SK-N-MC (cell line): Measurements from ENCODE around the gene AREL1.

Experiments used
- DNase-seq: peaks from one replicate; pipeline ENCODE4 v3.0.0-alpha.2; 2011; ENCODE audit warnings: low read depth, low spot score
- H3K27ac ChIP-seq: fragments of 200-600 bp; sonication (generic); 2 replicates; pipeline ENCODE4 v1.5.1; 2016; ENCODE audit warnings: mixed run types
- H3K36me3 ChIP-seq: fragments of 200-600 bp; sonication (generic); 2 replicates; pipeline ENCODE4 v1.6.1; 2017; ENCODE audit warnings: antibody characterized with exemption, low read length, mixed read lengths; ENCODE audit not compliant: insufficient read depth
- H3K4me3 ChIP-seq: fragments of 200-600 bp; sonication (generic); 2 replicates; pipeline ENCODE4 v1.5.1; 2016
- H3K9ac ChIP-seq: fragments of 200-600 bp; sonication (generic); 2 replicates; pipeline ENCODE4 v1.8.0; 2017; ENCODE audit warnings: mixed run types, mixed read lengths; ENCODE audit not compliant: insufficient read length
- H3K9me3 ChIP-seq: fragments of 200-600 bp; sonication (generic); 2 replicates; pipeline ENCODE4 v1.6.1; 2017; ENCODE audit warnings: low read depth, mild to moderate bottlenecking, antibody characterized with exemption, low read length, moderate library complexity, mixed read lengths
- EZH2 ChIP-seq: fragments of 200-600 bp; sonication (generic); IDR thresholded peaks from one replicate; pipeline ENCODE4 v1.6.1; 2017; ENCODE audit warnings: antibody characterized with exemption
- FOXP2 ChIP-seq: optimal IDR thresholded peaks from 2 replicates; pipeline ENCODE3; 2011; ENCODE audit warnings: mild to moderate bottlenecking, moderate library complexity; ENCODE audit not compliant: insufficient read depth; ENCODE audit errors: extremely low read length, control extremely low read depth
- POLR2AphosphoS5 ChIP-seq: IDR thresholded peaks from 2 replicates; pipeline ENCODE4 v1.6.1; 2012; ENCODE audit warnings: mild to moderate bottlenecking, low read depth, low read length, borderline replicate concordance

AREL1 gene

DNA sequence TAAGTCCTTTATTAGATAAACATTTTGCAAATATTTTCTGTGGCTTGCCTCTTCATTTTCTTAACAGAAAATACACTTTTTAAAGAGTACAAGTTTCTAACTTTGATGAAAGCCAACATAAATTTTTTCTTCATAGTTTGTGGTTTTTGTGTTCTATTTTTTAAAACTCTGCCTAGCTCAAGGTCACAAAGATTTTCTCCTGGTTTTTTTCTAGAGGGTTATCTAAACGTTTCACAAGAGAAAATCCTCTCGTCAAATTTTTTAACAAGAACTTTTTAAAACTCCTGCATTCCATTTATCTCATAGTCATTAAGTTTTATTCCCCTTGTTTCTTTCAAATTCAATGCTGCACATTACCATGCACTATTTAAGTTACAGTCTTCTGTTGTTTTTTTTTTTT lies 8.2 kb downstream of the AREL1 start:
- TF ChIP-seq FOXP2 (no peak), EZH2 (no peak), POLR2AphosphoS5 (no peak)
- 0 out of 2 replicates have a peak overlapping the region, but pooled peaks have one; percentile 15 for H3K27ac ChIP-seq
- no peak overlapping the region for H3K4me3 ChIP-seq
- no peak overlapping the region for H3K9ac ChIP-seq
- no peak for DNase-seq
- H3K36me3 ChIP-seq = no peaks in the 10 kb centered on the region; the same call in 1 of the 2 replicates
- no peaks in the 10 kb centered on the region for H3K9me3 ChIP-seq

DNA sequence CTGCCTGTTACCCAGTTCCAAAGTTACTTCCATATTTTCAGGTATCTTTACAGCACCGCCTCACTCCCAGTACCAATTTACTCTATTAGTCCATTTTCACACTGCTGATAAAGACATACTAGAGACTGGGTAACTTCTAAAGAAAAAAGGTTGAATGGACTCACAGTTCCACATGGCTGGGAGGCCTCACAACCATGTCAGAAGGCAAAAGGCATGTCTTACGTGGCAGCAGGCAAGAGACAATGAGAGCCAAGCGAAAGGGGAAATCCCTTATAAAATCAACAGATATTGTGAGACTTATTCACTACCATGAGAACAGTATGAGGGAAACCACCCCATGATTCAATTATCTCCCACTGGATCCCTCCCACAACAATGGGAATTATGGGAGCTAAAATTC lies 9.8 kb downstream of the AREL1 start:
- no peak overlapping the region for H3K4me3 ChIP-seq
- TF ChIP-seq POLR2AphosphoS5 (no peak), EZH2 (no peak), FOXP2 (no peak)
- H3K27ac ChIP-seq = no peak overlapping the region
- no peaks in the 10 kb centered on the region for H3K9me3 ChIP-seq
- peaks cover 2% of the 10 kb centered on the region; the same call in 1 of the 2 replicates for H3K36me3 ChIP-seq
- no peak for DNase-seq
- no peak overlapping the region for H3K9ac ChIP-seq

DNA sequence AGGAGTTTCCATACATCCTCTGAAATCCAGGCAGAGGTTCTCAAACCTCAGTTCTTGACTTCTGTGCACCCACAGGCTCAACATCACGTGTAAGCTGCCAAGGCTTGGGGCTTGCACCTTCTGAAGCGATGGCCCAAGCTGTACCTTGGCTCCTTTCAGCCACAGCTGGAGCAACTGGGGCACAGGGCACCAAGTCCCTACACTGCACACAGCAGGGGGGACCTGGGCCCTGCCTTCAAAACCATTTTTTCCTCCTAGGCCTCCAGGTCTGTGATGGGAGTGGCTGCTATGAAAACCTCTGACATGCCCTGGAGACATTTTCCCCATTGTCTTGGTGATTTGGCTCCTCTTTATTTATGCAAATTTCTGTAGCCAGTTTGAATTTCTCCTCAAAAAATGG lies 10.6 kb downstream of the AREL1 start:
- no peak overlapping the region for H3K4me3 ChIP-seq
- H3K9ac ChIP-seq = no peak overlapping the region
- DNase-seq = no peak
- TF ChIP-seq POLR2AphosphoS5 (no peak), FOXP2 (no peak), EZH2 (no peak)
- no peak overlapping the region for H3K27ac ChIP-seq
- peaks cover 8% of the 10 kb centered on the region; the same call in 1 of the 2 replicates for H3K36me3 ChIP-seq
- H3K9me3 ChIP-seq = no peaks in the 10 kb centered on the region

DNA sequence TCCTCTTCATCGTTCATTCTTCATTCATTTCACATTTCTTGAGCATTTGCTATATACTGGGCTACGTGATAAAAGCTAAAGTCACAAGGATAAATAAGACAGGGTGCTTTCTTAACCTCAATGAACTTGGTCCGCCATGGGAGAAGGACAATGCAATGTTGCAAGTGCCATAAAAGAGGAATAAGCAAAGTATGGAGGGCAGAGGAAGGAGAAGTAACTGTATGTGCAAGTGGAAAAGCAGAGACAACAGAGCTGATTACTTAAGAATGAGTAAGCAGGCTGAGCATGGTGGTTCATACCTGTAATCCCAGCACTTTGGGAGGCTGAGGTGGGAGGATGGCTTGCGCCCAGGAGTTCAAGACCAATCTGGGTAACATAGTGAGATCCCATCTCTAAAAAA lies 14.4 kb downstream of the AREL1 start:
- Histone ChIP-seq H3K9ac (no peak overlapping the region), H3K36me3 (peaks cover 8% of the 10 kb centered on the region; the same call in 1 of the 2 replicates), H3K4me3 (no peak overlapping the region), H3K9me3 (no peaks in the 10 kb centered on the region), H3K27ac (no peak overlapping the region)
- DNase-seq = no peak
- TF ChIP-seq FOXP2 = no peak
- no peak for TF ChIP-seq POLR2AphosphoS5
- TF ChIP-seq EZH2 = no peak

DNA sequence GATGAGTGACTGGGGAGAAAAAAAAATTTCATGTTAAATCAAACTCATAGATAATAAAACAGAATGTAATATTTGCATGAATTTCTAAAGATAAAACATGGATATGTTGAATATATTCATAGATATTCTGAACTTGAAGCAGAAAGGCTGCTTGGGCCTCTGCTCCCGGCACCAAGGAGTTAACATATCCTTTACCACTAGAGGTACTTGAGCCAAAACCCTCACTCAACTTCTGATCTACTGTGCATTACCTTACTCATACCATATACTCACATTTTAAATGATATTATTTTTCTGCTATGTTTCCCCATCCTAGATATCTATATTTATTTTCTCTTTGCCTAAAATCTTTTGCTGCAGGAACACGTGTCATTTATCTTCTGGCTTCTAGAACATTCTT lies 14.9 kb downstream of the AREL1 start:
- no peak for DNase-seq
- no peak overlapping the region for H3K4me3 ChIP-seq
- H3K9me3 ChIP-seq = no peaks in the 10 kb centered on the region
- peaks cover 8% of the 10 kb centered on the region; the same call in 1 of the 2 replicates for H3K36me3 ChIP-seq
- no peak overlapping the region for H3K27ac ChIP-seq
- TF ChIP-seq POLR2AphosphoS5 = no peak
- no peak for TF ChIP-seq FOXP2
- no peak for TF ChIP-seq EZH2
- no peak overlapping the region for H3K9ac ChIP-seq

DNA sequence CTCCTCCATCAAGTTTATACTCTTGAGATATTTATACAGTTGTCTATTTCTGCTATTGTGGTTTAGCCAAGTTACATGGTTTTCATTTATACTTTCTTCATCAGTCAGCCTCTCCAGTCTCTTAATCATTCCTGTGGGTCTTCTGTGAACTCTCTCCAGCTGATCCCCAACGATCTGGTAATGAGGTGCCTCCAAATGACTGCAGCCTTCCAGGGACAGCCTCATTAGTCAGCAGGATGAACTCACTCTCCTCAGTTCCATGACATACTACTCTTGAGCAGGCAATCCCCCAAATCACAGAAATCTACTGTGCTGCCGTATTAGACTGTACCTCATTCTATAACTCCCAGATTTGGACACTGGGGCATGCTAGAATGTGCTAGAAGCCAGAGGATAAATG lies 15.3 kb downstream of the AREL1 start:
- Histone ChIP-seq H3K9me3 (no peaks in the 10 kb centered on the region), H3K36me3 (peaks cover 8% of the 10 kb centered on the region; the same call in 1 of the 2 replicates), H3K27ac (no peak overlapping the region), H3K4me3 (no peak overlapping the region), H3K9ac (no peak overlapping the region)
- no peak for DNase-seq
- no peak for TF ChIP-seq EZH2
- no peak for TF ChIP-seq FOXP2
- no peak for TF ChIP-seq POLR2AphosphoS5

DNA sequence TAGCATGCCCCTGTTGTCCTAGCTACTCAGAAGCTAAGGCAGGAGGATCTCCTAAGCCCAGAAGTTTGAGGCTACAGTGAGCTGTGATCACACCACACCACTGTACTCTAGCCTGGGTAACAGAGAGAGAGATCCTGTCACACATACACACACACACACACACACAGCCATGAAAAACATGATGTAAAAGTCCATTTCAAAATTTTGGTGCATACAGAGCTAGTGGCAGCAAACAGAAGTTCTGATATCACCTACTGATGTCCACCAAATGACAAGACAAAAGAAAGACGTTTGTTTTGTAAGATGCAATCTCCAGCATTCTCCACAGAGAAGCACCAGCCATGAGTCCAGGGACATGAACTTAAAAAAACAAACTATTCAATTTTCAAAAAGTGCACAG lies 15.9 kb downstream of the AREL1 start:
- H3K4me3 ChIP-seq = no peak overlapping the region
- TF ChIP-seq FOXP2 = no peak
- TF ChIP-seq POLR2AphosphoS5 = no peak
- no peak for TF ChIP-seq EZH2
- H3K27ac ChIP-seq = no peak overlapping the region
- no peak overlapping the region for H3K9ac ChIP-seq
- H3K9me3 ChIP-seq = no peaks in the 10 kb centered on the region
- no peak for DNase-seq
- peaks cover 10% of the 10 kb centered on the region; the same call in 1 of the 2 replicates for H3K36me3 ChIP-seq

DNA sequence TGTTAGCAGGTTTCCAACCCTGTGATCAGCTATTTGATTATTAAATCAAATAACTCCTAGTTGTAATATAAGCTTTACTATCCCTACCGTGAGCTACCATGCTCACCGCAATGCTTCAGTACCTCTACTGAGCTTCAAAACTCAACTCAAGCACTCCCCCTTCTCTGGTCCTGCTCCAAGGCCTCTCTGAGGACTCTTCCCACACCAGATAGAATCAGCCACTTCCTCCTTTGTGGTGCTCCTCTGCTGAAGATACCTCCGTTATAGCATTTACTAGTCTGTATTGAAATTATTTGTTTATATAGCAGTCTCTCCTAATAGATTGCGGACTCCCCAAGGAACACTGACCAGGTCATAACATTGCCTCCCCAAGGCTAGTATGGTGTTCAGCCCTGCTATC lies 17.5 kb downstream of the AREL1 start:
- TF ChIP-seq EZH2 (no peak), FOXP2 (no peak), POLR2AphosphoS5 (no peak)
- Histone ChIP-seq H3K4me3 (no peak overlapping the region), H3K9ac (no peak overlapping the region), H3K9me3 (no peaks in the 10 kb centered on the region), H3K27ac (no peak overlapping the region), H3K36me3 (peaks cover 21% of the 10 kb centered on the region)
- no peak for DNase-seq

DNA sequence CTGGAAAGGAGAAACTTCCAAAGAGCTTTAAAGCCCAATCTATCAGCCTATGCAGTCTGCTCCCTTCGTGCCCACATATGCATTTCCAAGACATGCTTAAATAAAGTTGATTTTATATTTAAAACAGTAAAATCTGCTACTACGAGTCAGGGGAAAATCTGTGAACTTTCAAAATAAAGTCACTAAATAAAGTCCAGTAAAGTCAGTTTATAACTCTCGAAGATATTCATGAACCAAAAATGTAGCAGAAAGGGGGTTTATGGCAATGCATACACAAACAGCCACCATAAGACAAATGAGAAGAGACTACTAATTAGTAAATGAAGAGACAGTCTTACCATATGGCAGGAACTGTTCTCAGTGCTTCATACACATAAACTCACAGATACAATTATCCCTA lies 19.7 kb downstream of the AREL1 start:
- H3K36me3 ChIP-seq = peaks cover 29% of the 10 kb centered on the region
- no peak overlapping the region for H3K27ac ChIP-seq
- H3K9me3 ChIP-seq = no peaks in the 10 kb centered on the region
- H3K4me3 ChIP-seq = no peak overlapping the region
- no peak overlapping the region for H3K9ac ChIP-seq
- TF ChIP-seq FOXP2 (no peak), POLR2AphosphoS5 (no peak), EZH2 (no peak)
- no peak for DNase-seq

DNA sequence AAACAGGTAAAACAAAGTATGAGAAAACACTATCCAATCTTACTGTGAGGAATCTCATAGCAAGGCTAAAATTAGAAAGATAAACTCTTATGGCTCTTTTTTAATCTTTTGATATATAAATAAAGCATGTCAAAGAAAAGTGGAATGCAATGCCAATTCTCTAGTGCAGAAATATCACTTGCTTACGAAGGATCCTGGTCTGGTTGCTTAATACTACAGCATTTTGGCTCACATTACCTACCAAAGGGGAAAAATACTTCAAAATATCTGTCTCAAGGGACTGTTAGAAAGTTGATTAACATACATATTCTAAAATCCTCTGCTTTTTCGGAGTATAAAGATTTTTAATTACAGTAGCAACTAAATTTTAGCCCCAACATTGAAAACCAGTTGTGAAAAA lies 21.4 kb downstream of the AREL1 start:
- Histone ChIP-seq H3K9ac (no peak overlapping the region), H3K36me3 (peaks cover 22% of the 10 kb centered on the region), H3K9me3 (no peaks in the 10 kb centered on the region), H3K4me3 (no peak overlapping the region), H3K27ac (no peak overlapping the region)
- DNase-seq = no peak
- no peak for TF ChIP-seq POLR2AphosphoS5
- TF ChIP-seq EZH2 = no peak
- TF ChIP-seq FOXP2 = no peak
